CD4-positive, alpha-beta T cell (primary cell): ENCODE measurements around the gene SLC36A3. TPM values are rescaled to one million over a fixed set of nuclear protein-coding genes. Genes with fewer than 3 reads are reported as not detected.

Source experiments
- ATAC-seq: fragments of 200-7000 bp; cut with Tn5 transposase; one replicate; pipeline ENCODE4 v1.10.0; 2022; ENCODE audit warnings: mild to moderate bottlenecking; ENCODE audit not compliant: poor library complexity
- CTCF ChIA-PET: fragments of 350-600 bp; sonication (Branson Sonifier 250); formaldehyde crosslinking; loops from one replicate; lab custom pipeline; 2021; ENCODE audit warnings: antibody characterized with exemption, inconsistent platforms; lab: Charles Lee
- POLR2A ChIA-PET: fragments of 350-600 bp; sonication (Branson Sonifier 250); formaldehyde crosslinking; loops from one replicate; lab custom pipeline; 2021; ENCODE audit warnings: antibody characterized with exemption, inconsistent platforms; lab: Charles Lee
- DNase-seq, 14 experiments: peaks; one replicate each; pipeline ENCODE4 v3.0.0-alpha.2; 2013 to 2020; ENCODE audit warnings: mixed read lengths in 2 of 14
- H3K27ac ChIP-seq, 2 donors: one replicate each; pipeline versions ENCODE4 v1.5.1 to v1.7.0; 2013; ENCODE audit warnings: low read length in 2 of 2, low read depth in 1 of 2, mild to moderate bottlenecking in 1 of 2
- H3K27me3 ChIP-seq, 2 experiments: 1 replicate in 1 of 2; 2 replicates in 1 of 2; pipeline versions ENCODE4 v1.6.1 to v1.7.0; 2013; ENCODE audit warnings: low read length in 2 of 2, control low read depth in 1 of 2, mild to moderate bottlenecking in 1 of 2, moderate library complexity in 1 of 2; ENCODE audit not compliant: insufficient read depth in 2 of 2, control insufficient read depth in 1 of 2
- H3K36me3 ChIP-seq: one replicate; pipeline ENCODE4 v1.6.1; 2013; ENCODE audit warnings: low read length, control low read depth; ENCODE audit not compliant: insufficient read depth
- H3K4me1 ChIP-seq: one replicate; pipeline ENCODE4 v1.6.1; 2013; ENCODE audit warnings: low read length, control low read depth; ENCODE audit not compliant: insufficient read depth
- H3K4me3 ChIP-seq: one replicate; pipeline ENCODE4 v1.5.1; 2013; ENCODE audit warnings: mild to moderate bottlenecking, low read length, moderate library complexity
- H3K9me3 ChIP-seq, 2 experiments: 1 replicate in 1 of 2; 2 replicates in 1 of 2; pipeline versions ENCODE4 v1.6.1 to v1.7.0; 2013; ENCODE audit warnings: low read length in 2 of 2, mild to moderate bottlenecking in 2 of 2, control low read depth in 1 of 2, moderate library complexity in 1 of 2; ENCODE audit not compliant: control insufficient read depth in 1 of 2, insufficient read depth in 1 of 2
- H3K27ac Mint-ChIP-seq: one replicate; pipeline ENCODE4 v1.8.0; 2020; ENCODE audit warnings: mixed read lengths
- H3K27me3 Mint-ChIP-seq: one replicate; pipeline ENCODE4 v1.8.0; 2021; ENCODE audit warnings: mixed read lengths
- H3K36me3 Mint-ChIP-seq: one replicate; pipeline ENCODE4 v1.8.0; 2021; ENCODE audit warnings: low read depth, mixed read lengths
- H3K4me1 Mint-ChIP-seq: one replicate; pipeline ENCODE4 v1.8.0; 2021; ENCODE audit warnings: low read depth, mixed read lengths
- H3K4me3 Mint-ChIP-seq: one replicate; pipeline ENCODE4 v1.8.0; 2020; ENCODE audit warnings: mild to moderate bottlenecking, mixed read lengths
- H3K9me3 Mint-ChIP-seq: one replicate; pipeline ENCODE4 v1.8.0; 2020; ENCODE audit warnings: mixed read lengths
- CTCF ChIP-seq: fragments of 200-600 bp; IDR thresholded peaks from one replicate; pipeline ENCODE4 v1.8.0; 2022; ENCODE audit warnings: antibody characterized with exemption, mild to moderate bottlenecking
- intact Hi-C, 2 experiments: fragments of 100-400 bp; cut with DNase I in 1 of 2; cut with micrococcal nuclease in 1 of 2; formaldehyde crosslinking; loops; one replicate each; pipeline versions ENCODE4 v1.15.1 to v1.9.0; 2023 to 2025; cut with DNase I, micrococcal nuclease
- total RNA-seq, 174 experiments: library from RNA in 2 of 174; stranded (reverse) in 2 of 174; gene quantifications; one replicate each; pipeline ENCODE4 v1.2.3 and lab custom pipeline; 2021 to 2026

SLC36A3 gene
- total RNA-seq, 2 experiments from 2014 or later = not detected

DNA sequence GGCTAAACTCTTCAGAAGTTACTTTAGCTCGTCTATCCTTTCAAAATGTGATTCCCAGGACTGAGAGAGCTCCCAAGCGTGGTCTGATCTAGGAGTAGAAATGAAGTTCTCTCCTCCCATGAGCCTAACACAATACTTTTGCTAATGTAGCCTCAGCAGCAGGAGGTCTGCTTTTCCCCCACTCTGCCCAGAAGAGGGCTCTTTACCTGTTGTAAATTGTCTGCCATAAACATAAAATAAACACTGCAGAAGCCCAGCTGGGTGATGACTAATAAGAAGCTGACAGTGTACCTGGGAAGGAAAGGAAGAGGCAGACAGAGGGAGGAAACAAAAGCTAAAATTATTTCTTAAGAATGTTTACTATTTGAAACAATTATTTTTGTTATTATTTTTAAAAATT lies 15.4 kb downstream of the SLC36A3 start:
- peak in 1 of 14 experiments; percentile 6 for DNase-seq
- POLR2A ChIA-PET = no interaction called here
- no peak for TF ChIP-seq CTCF
- Mint-ChIP-seq H3K4me3 (no peak overlapping the region), H3K9me3 (no peaks in the 10 kb centered on the region), H3K4me1 (no peaks in the 10 kb centered on the region), H3K27ac (no peak overlapping the region), H3K27me3 (no peaks in the 10 kb centered on the region), H3K36me3 (no peaks in the 10 kb centered on the region)
- Histone ChIP-seq H3K4me3 (no peak overlapping the region), H3K27ac (no peak overlapping the region), H3K27me3 (no peaks in the 10 kb centered on the region), H3K4me1 (no peaks in the 10 kb centered on the region), H3K9me3 (no peaks in the 10 kb centered on the region), H3K36me3 (no peaks in the 10 kb centered on the region)
- CTCF ChIA-PET = no interaction called here
- intact Hi-C loops = no loop called here
- ATAC-seq = no peak

DNA sequence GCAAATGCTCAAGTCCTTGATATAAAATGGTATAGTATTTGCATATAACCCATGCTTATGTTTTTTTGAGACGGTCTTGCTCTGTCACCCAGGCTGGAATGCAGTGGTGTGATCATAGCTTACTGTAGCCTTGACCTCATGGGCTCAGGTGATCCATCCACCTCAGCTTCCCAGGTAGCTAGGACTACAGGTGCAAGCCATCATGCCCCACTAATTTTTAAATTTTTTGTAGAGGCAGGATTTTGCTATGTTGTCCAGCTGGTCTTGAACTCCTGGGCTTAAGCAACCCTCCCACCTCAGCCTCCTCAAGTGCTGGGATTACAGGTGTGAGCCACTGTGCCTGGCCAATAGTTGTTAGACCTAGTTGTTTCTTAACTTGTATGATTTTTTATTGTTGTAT lies 17.3 kb downstream of the SLC36A3 start:
- CTCF ChIA-PET = no interaction called here
- ATAC-seq (no peak), DNase-seq (no peak)
- no peak overlapping the region for H3K27ac Mint-ChIP-seq
- Histone ChIP-seq H3K36me3 (no peaks in the 10 kb centered on the region), H3K27me3 (no peaks in the 10 kb centered on the region), H3K27ac (no peak overlapping the region), H3K4me1 (no peaks in the 10 kb centered on the region), H3K4me3 (no peak overlapping the region), H3K9me3 (no peaks in the 10 kb centered on the region)
- intact Hi-C loops = no loop called here
- no peaks in the 10 kb centered on the region for H3K27me3 Mint-ChIP-seq
- H3K4me3 Mint-ChIP-seq = no peak overlapping the region
- no peaks in the 10 kb centered on the region for H3K9me3 Mint-ChIP-seq
- POLR2A ChIA-PET = no interaction called here
- H3K4me1 Mint-ChIP-seq = no peaks in the 10 kb centered on the region
- no peak for TF ChIP-seq CTCF
- H3K36me3 Mint-ChIP-seq = no peaks in the 10 kb centered on the region

GRCh38 chr5:151285683-151286082 lies 17.9 kb downstream of the SLC36A3 start:
- Histone ChIP-seq H3K9me3 (no peaks in the 10 kb centered on the region), H3K4me3 (no peak overlapping the region), H3K4me1 (no peaks in the 10 kb centered on the region), H3K27me3 (no peaks in the 10 kb centered on the region), H3K36me3 (no peaks in the 10 kb centered on the region), H3K27ac (no peak overlapping the region)
- ATAC-seq (no peak), DNase-seq (no peak)
- Mint-ChIP-seq H3K9me3 (no peaks in the 10 kb centered on the region), H3K27ac (no peak overlapping the region), H3K4me1 (no peaks in the 10 kb centered on the region), H3K36me3 (no peaks in the 10 kb centered on the region), H3K27me3 (no peaks in the 10 kb centered on the region), H3K4me3 (no peak overlapping the region)
- intact Hi-C loops = no loop called here
- TF ChIP-seq CTCF = no peak
- POLR2A ChIA-PET = no interaction called here
- CTCF ChIA-PET = no interaction called here
